Measurements from ENCODE around the gene PAX2.

DNA sequence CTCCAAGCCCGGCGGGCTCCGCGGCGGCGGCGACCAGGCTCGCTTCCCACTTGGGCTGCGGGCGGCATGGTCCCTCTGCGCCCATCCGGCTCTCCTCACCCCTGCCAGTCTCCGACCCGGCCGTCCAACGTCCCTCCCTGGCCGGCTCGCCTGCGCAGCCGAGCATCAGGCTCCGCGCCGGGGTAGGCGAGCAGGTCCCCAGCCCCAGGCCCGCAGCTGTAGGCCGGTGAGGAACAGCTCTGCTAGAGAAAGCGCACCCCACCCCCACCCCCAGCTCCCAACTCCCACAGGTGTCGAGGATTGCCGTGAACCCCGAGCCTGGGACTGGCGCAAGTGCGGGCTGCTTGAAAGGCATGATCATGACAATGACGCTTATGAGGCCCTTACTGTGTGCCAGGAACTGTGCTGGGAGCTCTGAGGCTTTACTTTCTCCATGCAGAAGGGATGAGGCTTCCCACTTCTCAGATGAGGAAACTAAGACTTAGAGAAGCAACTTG is 20.8 kb upstream of the PAX2 start:
- TF ChIP-seq, protein P1, sequence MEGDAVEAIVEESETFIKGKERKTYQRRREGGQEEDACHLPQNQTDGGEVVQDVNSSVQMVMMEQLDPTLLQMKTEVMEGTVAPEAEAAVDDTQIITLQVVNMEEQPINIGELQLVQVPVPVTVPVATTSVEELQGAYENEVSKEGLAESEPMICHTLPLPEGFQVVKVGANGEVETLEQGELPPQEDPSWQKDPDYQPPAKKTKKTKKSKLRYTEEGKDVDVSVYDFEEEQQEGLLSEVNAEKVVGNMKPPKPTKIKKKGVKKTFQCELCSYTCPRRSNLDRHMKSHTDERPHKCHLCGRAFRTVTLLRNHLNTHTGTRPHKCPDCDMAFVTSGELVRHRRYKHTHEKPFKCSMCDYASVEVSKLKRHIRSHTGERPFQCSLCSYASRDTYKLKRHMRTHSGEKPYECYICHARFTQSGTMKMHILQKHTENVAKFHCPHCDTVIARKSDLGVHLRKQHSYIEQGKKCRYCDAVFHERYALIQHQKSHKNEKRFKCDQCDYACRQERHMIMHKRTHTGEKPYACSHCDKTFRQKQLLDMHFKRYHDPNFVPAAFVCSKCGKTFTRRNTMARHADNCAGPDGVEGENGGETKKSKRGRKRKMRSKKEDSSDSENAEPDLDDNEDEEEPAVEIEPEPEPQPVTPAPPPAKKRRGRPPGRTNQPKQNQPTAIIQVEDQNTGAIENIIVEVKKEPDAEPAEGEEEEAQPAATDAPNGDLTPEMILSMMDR (IDR thresholded peaks at IDR 0.05): no peak
- no peak for TF ChIP-seq POLR2A (IDR thresholded peaks at IDR 0.05)

Measured in esophagus squamous epithelium (tissue), 4 donors.